SIG-M5 treated with dmso at 0.1 percent for 504 hours (cell line): Measurements from ENCODE around the gene TMEM187.

Source experiments
- DNase-seq: peaks from one replicate; lab custom pipeline; 2025; ENCODE audit not compliant: unreplicated experiment; lab: John Stamatoyannopoulos, UW

TMEM187 gene

GRCh38 chrX:153934762-153935325 lies 37.7 kb upstream of the TMEM187 start, which contains the start of gene NAA10:
Gene NAA10, minus strand, starts transcription at chrX:153935037. Its CDS starts 133 bp downstream, at chrX:153934904.
- DNase-seq, result peak; percentile 60

- no peak for DNase-seq
Measured at GRCh38 chrX:153935326-153935851, 37.2 kb upstream of the TMEM187 start.

GRCh38 chrX:153937056-153937455 lies 35.5 kb upstream of the TMEM187 start:
- DNase-seq, result no peak

- DNase-seq, result no peak
Measured at GRCh38 chrX:153938226-153938786, 34.2 kb upstream of the TMEM187 start.

GRCh38 chrX:153939573-153939972 lies 33.0 kb upstream of the TMEM187 start:
- DNase-seq, result no peak

GRCh38 chrX:153941336-153942252 lies 31.0 kb upstream of the TMEM187 start:
- no peak for DNase-seq

GRCh38 chrX:153944140-153944799 lies 28.3 kb upstream of the TMEM187 start, which contains the start of gene RENBP:
Gene RENBP, minus strand, starts transcription at chrX:153944643. Its CDS starts 33 bp downstream, at chrX:153944610.
- DNase-seq, result no peak

GRCh38 chrX:153944800-153945150 lies 27.8 kb upstream of the TMEM187 start:
- DNase-seq, result no peak

- DNase-seq, result no peak
Measured at GRCh38 chrX:153945956-153946943, 26.3 kb upstream of the TMEM187 start.

- DNase-seq, result peak; percentile 85
Measured at GRCh38 chrX:153947009-153947769, 25.4 kb upstream of the TMEM187 start.

- DNase-seq, result no peak
Measured at GRCh38 chrX:153948002-153948466, 24.5 kb upstream of the TMEM187 start.

GRCh38 chrX:153948847-153949805 lies 23.4 kb upstream of the TMEM187 start:
- no peak for DNase-seq

- DNase-seq, result no peak
Measured at GRCh38 chrX:153950127-153950526, 22.4 kb upstream of the TMEM187 start.

GRCh38 chrX:153951683-153952372 lies 20.7 kb upstream of the TMEM187 start:
- no peak for DNase-seq

- DNase-seq, result no peak
Measured at GRCh38 chrX:153952373-153953026, 20.1 kb upstream of the TMEM187 start.

- peak; percentile 40 for DNase-seq
Measured at GRCh38 chrX:153953342-153953830, 19.2 kb upstream of the TMEM187 start.
